HG03097 (cell line): ENCODE data around the gene GADD45GIP1.
"Not testable (repeated sequence)": the region's sequence is repeated elsewhere in the genome, so short reads cannot be mapped to it uniquely, and the experiment has no call there.

Experiments
- ATAC-seq: cut with Tn5 transposase; IDR thresholded peaks from one replicate; pipeline ENCODE4 v1.9.1; 2021; ENCODE audit not compliant: unreplicated experiment, low FRiP score

Gene GADD45GIP1

DNA sequence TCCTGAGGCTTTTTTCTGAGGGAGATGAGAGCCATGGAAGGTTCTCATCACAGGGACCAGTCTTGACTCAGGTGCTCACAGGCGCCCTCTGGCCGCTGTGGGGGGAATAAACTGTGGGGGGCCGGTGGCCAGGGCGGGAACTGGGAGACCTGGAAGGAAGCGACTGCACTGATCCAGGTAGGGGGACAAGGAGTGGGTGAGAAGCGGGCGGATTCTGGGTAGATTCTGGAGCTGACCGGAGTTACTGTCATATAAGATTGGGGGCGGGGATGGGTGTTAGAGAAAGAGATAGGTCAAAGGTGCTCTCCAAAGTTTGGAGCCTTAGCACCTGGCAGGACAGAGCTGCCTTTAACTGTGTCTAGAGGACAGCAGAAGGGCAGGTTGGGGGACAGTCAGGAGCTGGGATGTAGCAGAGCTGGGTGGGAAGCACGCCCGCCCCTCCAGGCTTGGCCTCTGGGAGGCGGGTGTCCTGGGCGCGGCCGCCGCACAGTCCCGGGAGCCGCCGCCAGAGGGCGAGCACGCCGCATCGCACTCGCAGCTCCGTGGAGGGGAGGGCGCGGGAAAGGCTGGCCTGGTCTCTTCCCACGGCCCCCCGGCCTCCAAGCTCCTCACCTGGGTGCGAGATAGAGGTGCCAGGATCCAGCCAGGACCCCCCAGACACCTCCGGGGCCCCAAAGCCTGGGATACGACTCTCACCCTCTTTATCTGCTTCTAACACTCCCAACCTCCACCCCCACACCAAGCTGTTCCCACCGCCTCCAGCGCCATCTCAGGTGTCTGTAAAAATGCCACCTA is 8.2 kb upstream of the GADD45GIP1 start:
- peak; percentile 87 for ATAC-seq

DNA sequence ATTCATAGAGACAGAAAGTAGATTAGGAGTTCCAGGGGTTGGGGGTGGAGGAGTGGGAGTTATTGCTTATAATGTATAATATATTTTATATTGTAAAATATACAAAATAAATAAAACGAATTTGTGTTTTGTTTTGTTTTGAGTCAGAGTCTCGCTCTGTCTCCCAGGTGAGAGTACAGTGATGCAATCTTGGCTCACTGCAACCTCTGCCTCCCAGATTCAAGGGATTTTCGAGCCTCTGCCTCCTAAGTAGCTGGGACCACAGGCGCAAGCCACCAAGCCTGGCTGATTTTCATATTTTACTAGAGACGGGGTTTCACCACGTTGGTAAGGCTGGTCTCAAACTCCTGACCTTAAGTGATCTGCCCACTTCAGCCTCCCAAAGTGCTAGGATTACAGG is 2.5 kb upstream of the GADD45GIP1 start:
- no peak for ATAC-seq

DNA sequence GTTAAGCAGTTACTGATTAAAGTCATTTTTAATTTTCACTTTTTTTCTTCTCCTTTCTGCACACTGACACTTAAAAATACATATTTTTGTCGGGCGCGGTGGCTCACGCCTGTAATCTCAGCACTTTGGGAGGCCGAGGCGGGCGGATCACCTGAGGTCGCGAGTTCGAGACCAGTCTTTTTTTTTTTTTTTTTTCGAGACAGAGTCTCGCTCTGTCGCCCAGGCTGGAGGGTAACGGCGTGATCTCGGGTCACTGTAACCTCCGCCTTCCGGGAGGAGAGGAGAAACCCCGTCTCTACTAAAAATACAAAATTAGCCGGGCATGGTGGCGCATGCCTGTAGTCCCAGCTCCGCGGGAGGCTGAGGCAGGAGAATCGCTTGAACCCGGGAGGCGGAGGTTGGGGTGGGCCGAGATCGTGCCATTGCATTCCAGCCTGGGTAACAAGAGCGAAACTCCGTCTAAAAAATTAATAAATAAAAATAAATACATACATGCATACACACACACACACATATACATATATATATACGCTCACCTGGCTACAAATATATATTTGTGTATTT is 448 bp upstream of the GADD45GIP1 start:
- not testable (repeated sequence) for ATAC-seq

DNA sequence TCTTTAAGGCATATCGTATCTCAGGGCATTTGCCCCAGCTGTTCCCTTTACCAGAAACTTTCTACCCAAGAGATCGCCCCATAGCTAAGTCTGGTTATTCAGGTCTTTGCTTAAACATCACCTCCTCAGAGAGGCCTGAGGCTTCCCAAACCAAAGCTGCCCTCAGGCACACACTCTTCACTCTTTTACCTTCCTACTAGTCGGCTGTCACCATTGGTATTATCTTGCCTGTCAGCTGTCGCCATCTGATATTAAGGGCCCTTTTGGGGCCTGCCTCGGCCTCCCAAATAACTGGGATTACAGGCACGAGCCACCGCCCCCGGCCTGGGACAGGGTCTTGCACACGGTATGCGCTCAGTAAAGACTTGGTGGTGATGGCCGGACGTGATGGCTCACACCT is 1.0 kb downstream of the GADD45GIP1 start:
- no peak for ATAC-seq

DNA sequence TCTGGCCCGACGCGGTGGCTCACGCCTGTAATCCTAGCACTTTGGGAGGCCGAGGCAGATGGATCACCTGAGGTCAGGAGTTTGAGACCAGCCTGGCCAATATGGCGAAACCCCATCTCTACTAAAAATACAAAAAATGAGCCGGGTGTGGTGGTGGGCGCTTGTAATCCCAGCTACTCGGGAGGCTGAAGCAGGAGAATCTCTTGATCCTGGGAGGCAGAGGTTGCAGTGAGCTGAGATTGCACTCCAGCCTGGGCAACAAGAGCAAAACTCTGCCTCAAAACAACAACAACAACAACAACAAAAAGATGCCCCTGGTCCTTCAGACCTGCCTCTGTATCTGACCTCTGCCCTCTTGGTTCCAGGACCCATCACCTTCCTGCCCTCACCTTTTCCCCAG is 1.4 kb downstream of the GADD45GIP1 start:
- ATAC-seq, result not testable (repeated sequence)

DNA sequence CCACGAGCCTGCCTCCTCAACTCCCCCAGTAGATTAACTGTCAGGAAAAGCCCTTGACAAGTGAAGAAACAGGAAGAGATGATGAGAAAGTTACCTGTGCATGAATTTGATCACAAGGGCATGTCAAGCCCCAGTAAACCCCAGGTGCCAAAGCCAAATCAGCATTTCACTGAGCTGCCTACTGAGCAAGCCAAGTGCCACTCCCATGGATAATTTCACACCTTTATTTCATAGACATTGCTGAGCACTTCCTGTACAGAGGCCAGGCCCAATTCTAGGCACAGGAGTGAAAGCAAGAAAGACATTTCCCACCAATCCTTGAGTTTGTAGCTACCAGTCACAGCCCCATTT is 2.4 kb downstream of the GADD45GIP1 start:
- ATAC-seq, result no peak

DNA sequence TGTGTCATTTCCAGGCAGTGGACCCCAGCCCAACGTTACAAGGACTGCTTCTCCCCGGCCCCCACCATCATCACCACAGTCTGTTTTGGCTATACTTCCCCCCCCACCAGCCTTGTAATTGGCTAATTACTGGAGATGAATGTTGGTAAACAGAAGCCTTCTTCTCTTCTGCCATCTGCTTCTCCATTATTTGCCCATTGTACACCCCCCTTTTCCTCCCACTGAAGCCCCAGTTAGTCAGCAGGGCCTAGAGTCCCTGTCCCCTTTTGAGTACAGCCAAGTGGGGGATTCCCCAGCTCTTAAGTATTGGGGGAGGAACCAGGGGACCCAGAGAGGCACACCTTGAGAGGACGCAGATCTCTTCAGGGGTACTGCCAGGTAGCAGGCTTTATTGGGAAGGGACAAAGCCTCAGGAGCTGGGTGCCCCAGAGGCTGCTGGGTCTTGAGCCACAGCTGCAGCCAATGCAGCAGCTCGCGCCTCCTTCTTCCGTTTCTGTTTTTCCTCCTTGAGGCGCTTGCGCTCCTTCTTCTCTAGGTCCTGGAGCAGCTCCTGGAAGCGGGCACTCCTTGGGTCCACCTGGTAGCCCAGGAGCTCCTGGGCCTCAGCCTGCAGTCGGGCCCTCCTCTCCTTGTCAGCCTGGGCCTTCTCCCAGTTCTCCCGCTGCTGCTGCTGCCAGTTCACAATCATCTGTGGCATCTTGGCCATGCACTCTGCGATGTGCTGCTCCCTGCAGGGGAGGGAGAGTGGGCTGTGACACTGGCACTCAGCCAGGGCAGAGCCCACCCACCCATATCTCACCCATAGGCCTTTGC is 3.0 kb downstream of the GADD45GIP1 start:
- no peak for ATAC-seq

DNA sequence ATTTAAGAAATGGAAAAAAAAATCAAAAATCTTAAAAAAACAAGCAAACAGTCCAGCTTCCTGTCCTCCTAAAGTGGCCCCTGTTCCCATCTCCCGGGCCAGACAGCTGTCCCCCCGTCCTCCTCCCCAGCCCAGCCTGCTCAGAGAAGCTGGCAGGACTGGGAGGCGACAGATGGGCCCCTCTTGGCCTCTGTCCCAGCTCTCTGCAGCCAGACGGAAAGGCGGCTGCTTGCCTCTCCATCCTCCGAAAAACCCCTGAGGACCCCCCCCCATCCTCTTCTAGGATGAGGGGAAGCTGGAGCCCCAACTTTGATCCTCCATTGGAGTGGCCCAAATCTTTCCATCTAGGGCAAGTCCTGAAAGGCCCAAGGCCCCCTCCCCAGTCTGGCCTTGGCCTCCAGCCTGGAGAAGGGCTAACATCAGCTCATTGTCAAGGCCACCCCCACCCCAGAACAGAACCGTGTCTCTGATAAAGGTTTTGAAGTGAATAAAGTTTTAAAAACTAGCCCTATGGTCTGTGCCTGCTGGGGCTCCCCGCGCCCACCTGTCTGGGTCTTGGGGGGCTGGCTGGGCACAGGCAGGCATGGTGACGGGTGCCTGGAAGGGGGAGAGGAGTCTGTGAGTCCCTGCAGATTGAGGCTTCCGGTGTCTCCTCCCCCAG is 3.8 kb downstream of the GADD45GIP1 start:
- ATAC-seq, result no peak

DNA sequence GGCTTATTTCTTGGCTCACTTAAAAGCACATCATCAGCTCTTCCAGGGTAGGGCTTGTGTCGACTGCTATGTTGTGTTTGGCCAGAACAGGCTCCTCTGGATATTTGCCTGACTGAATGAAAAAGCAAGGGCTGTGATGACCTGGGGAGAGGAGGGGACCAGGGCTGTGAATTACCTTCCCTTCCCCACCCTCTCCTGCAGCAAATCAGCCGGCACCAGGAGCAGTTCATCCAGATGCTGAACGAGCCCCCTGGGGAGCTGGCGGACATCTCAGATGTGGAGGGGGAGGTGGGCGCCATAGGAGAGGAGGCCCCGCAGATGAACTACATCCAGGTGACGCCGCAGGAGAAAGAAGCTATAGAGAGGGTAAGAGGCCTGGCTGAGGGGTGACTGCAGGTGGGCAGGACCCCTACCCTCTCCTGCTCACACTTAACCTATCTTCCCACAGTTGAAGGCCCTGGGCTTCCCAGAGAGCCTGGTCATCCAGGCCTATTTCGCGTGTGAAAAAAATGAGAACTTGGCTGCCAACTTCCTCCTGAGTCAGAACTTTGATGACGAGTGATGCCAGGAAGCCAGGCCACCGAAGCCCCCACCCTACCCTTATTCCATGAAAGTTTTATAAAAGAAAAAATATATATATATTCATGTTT is 4.4 kb downstream of the GADD45GIP1 start:
- no peak for ATAC-seq

DNA sequence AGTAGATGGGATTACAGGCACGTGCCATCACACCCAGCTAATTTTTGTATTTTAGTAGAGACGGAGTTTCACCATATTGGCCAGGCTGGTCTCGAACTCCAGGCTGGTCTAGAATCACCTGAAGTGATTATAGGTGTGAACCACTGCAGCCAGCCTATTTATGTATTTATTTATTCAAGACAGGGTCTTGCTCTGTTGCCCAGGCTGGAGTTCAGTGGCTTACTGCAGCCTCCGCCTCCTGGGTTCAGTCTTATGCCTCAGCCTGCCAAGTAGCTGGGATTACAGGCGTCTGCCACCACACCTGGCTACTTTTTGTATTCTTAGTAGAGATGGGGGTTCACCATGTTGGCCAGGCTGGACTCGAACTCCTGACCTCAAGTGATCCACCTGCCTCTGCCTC is 5.0 kb downstream of the GADD45GIP1 start:
- ATAC-seq, result not testable (repeated sequence)

DNA sequence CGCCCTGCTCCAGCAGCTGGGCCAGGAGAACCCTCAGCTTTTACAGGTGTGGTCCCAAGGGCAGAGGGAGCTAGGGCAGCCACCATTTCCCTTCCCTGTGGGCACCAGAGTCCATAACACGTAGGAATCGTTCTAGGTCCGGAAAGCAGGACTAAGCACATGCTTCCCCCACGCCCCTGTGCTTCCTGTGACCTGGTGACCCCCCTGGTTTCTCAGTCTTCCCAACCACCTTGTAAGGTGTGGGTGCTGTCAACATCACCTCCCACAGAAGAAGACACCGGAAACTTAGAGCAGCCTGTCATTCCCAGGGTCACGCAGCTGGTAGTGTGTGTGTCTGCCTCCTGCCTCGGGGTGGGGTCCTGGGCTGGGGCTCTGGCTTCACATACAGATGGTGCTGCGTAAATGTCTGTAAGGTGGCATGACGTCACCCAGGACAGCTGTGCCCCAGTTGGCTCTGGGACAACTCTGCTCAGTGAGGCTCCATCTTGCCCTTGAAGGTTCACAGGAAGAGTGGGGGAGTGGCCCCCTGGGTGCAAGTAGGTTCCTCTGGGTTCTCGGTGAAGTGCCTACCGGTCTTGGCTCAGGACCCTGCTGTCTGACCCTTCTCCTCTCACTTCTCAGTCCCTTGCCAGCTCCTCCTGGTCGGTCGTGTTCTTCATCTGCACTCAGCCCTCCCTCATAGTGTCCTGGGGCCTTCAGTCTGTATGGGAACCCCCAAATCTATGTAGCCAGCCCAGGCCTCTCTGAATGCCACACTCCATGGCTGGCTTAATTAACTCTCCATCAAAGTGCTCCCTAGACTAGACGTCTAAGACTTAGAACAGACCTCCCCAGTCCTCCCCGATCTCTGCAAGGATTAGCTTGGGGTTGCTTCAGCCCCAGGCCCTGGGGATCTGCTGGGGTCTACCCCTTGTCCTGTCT is 7.4 kb downstream of the GADD45GIP1 start:
- ATAC-seq, result no peak

DNA sequence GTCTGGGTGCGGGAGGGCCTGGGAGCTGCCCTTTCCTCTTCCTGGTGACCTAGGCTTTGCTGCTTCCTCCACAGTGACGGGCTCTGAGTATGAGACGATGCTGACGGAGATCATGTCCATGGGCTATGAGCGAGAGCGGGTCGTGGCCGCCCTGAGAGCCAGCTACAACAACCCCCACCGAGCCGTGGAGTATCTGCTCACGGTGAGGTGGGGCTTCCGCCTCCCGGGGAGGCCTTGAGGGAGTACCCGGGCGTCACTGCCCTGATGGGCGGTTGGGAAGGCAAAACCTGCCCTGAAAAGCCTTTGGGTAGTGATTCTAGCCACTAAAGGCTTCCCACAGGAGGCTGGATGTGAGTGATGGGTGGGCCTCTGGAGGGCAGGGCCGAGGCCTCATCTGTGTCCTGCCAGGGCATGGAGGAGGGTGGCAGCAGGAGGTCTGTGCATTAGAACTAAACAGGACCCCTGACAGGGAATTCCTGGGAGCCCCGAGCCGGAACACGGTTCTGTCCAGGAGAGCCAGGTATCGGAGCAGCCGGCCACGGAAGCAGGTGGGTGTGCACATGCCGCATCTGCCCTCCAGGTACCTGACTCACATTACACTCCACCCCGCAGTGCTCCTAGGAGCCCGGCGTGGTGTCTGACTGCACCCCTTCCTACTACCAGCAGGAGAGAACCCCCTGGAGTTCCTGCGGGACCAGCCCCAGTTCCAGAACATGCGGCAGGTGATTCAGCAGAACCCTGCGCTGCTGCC is 8.2 kb downstream of the GADD45GIP1 start:
- ATAC-seq, result no peak

DNA sequence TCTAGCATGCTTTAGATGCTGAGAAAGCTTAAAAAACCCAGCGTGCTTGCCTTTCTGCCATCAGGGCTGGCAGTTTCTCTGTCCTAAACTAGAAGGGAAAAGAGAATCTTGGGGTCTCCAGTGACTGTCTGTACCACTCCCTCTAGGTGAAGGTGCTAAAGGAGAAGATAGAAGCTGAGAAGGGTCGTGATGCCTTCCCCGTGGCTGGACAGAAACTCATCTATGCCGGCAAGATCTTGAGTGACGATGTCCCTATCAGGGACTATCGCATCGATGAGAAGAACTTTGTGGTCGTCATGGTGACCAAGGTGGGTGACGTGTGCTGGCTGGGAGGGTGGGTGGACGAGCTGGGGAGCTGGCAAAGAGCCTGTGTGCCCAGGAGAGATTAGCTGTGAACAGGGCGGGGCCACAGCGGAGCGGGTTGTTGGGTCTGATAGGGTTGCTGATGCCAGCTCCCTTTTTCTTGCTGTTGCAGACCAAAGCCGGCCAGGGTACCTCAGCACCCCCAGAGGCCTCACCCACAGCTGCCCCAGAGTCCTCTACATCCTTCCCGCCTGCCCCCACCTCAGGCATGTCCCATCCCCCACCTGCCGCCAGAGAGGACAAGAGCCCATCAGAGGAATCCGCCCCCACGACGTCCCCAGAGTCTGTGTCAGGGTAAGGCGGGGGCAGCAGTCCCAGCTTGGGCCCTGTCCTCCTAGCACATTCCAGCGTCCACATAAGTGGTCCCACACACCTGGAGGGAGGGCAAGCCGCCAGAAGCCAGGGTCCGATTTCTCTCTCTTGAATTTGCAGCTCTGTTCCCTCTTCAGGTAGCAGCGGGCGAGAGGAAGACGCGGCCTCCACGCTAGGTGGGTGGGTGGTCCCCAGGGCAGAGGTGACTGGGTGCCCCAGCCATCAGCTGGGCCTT is 9.1 kb downstream of the GADD45GIP1 start:
- no peak for ATAC-seq

DNA sequence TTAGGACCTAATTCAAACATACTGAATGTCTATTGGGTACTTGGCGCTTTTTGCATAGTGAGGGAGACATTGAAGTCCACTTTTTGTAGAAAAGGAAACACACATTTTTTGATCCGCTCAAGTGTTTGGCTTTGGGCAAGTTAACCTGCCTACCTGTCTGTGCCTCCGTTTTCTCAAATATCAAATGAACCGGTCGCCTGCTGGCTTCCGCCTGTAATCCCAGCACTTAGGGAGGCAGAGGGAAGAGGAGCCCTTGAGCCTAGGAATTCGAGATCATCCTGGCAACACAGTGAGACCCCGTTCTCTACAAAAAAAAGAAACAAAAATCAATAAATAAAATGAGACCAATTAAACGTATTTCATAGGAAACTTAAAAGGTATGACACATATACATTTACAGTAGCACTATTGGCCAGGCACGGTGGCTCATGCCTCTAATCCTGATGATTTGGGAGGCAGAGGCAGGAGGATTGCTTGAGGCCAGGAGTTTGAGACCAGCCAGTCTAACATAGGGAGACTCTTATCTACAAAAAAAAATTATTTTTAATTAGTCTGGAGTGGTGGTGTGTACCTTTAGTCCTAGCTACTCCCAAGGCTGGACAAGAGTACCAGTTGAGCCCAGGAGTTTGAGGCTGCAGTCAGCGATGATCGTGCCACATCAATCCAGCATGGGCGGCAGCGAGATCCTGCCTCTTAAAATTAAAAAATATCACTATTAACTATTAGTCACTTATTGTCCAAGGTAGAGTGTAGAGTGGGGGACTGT is 10.1 kb downstream of the GADD45GIP1 start:
- no peak for ATAC-seq

DNA sequence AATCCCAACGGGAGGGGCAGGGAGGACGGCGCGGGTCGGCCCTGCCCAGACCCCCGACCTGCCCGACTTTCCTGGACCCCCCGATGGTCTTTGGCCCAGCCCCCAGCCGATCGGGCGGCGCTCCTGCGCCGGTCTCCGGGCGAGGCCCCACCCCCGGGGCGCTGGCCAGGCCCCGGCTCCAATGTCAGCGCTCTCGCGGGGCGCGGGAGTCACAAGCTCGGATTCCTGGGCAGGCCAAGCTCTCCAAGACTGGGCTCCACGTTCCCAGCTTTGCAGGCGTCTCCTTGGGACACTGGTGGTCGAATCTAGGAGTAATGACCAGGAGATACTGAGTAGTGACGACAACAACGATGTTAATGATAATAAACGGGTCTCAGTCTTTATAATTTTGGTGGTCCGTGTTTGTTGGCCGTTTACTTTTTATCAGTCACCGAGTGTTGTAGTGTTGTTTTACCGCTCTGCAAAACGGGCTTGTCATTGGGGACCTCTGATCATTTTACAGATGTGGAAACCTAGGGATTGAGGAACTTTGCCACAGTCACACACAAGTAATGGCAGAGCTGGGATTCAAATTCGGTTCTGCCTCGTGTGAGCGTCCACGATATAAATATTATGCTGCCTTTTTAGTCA is 10.8 kb downstream of the GADD45GIP1 start:
- peak; percentile 32 for ATAC-seq

DNA sequence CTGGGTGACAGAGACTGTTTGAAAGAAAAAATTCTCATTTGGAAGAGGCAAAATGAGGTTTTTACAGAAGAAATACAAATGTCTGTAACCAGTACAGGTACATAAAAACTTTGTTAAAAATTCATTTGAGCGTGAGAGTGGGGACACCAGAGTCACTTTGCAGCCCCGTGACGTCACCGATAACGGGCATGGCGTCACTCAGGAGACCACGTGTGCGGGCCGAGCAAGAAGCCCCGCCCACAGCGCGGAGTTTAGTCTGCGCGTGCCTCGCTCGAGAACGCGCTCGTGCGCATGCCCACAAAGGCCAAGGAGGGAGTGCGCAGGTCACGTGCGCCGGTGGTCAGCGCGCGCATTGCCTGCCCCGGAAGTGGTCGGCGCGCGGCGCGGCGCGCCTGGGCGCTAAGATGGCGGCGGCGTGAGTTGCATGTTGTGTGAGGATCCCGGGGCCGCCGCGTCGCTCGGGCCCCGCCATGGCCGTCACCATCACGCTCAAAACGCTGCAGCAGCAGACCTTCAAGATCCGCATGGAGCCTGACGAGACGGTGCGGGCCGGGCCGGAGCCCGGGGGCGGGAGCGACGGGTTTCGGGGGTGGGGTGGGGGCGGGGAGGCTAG is 11.4 kb downstream of the GADD45GIP1 start, which contains the start of gene RAD23A:
RAD23A (plus strand) TSS at position 384 of the 613 bp plus-strand sequence; CDS start at position 471, 87 bp downstream.
- ATAC-seq, result peak; percentile 67
